ENCODE measurements around the gene IL22RA2. TPM values are rescaled to one million over a fixed set of nuclear protein-coding genes. Genes with fewer than 3 reads are reported as not detected.

The IL22RA2 gene
- total RNA-seq, 1 experiment from 2014 or later = not detected

GRCh38 chr6:137188855-137189254, 15.4 kb upstream of the IL22RA2 start:
- H3K27ac ChIP-seq (ENCODE audit: low read length) = no peak overlapping the region
- no peak overlapping the region for H3K4me3 ChIP-seq (ENCODE audit: low read depth in 2 of 2, low read length in 2 of 2)
- no peaks in the 10 kb centered on the region for H3K4me1 ChIP-seq (ENCODE audit: control insufficient read depth, insufficient read depth, low read length)
- POLR2A ChIA-PET = no interaction called here
- CTCF ChIA-PET = no interaction called here
- ATAC-seq = no peak
- no peaks in the 10 kb centered on the region for H3K36me3 ChIP-seq (ENCODE audit: control insufficient read depth, insufficient read depth, low read length)
- TF ChIP-seq POLR2AphosphoS5 (IDR thresholded peaks at IDR 0.05; ENCODE audit: low read depth, low read length) (no peak), TCF7L2 (IDR thresholded peaks at IDR 0.05; ENCODE audit: low read depth, low read length) (no peak), REST (IDR thresholded peaks at IDR 0.05; ENCODE audit: insufficient read depth in 1 of 2, low read depth in 2 of 2, low read length in 1 of 2) (no peak), CTCF (IDR thresholded peaks at IDR 0.05) (no peak), SIN3A (IDR thresholded peaks at IDR 0.05; ENCODE audit: borderline replicate concordance, insufficient read depth, low read depth, low read length) (no peak)
- intact Hi-C loops (cut with micrococcal nuclease; ENCODE audit: unreplicated experiment) (no loop called here), in situ Hi-C loops (cut with HindIII; ENCODE audit: low pct_unique_long_range_greater_than_20kb, low sequenced_read_pairs) (no loop called here)
- peaks cover 20% of the 10 kb centered on the region for H3K9me3 ChIP-seq (ENCODE audit: control insufficient read depth, insufficient read depth, low read depth, low read length)
- H3K27me3 ChIP-seq (ENCODE audit: control insufficient read depth, insufficient read depth, low read length) = no peaks in the 10 kb centered on the region
- no TSS peak for BruUV-seq (replicated peaks)
- no peak for DNase-seq (ENCODE audit: low read depth, low spot score)

- in situ Hi-C loops (cut with HindIII; ENCODE audit: low pct_unique_long_range_greater_than_20kb, low sequenced_read_pairs) (no loop called here), intact Hi-C loops (cut with micrococcal nuclease; ENCODE audit: unreplicated experiment) (no loop called here)
- H3K4me1 ChIP-seq (ENCODE audit: control insufficient read depth, insufficient read depth, low read length) = no peaks in the 10 kb centered on the region
- ATAC-seq (no peak), DNase-seq (ENCODE audit: low read depth, low spot score) (no peak)
- no peaks in the 10 kb centered on the region; the same call in 1 of the 2 replicates for H3K36me3 ChIP-seq (ENCODE audit: control insufficient read depth, insufficient read depth, low read length)
- TF ChIP-seq POLR2AphosphoS5 (IDR thresholded peaks at IDR 0.05; ENCODE audit: low read depth, low read length) (no peak), SIN3A (IDR thresholded peaks at IDR 0.05; ENCODE audit: borderline replicate concordance, insufficient read depth, low read depth, low read length) (no peak), CTCF (IDR thresholded peaks at IDR 0.05) (no peak), TCF7L2 (IDR thresholded peaks at IDR 0.05; ENCODE audit: low read depth, low read length) (no peak), REST (IDR thresholded peaks at IDR 0.05; ENCODE audit: insufficient read depth in 1 of 2, low read depth in 2 of 2, low read length in 1 of 2) (no peak)
- no peak overlapping the region for H3K27ac ChIP-seq (ENCODE audit: low read length)
- H3K4me3 ChIP-seq (ENCODE audit: low read depth in 2 of 2, low read length in 2 of 2) = no peak overlapping the region
- CTCF ChIA-PET = no interaction called here
- BruUV-seq (replicated peaks) = no TSS peak
- peaks cover 40% of the 10 kb centered on the region for H3K9me3 ChIP-seq (ENCODE audit: control insufficient read depth, insufficient read depth, low read depth, low read length)
- POLR2A ChIA-PET = no interaction called here
- H3K27me3 ChIP-seq (ENCODE audit: control insufficient read depth, insufficient read depth, low read length) = no peaks in the 10 kb centered on the region
Measured at GRCh38 chr6:137185290-137185689, 11.8 kb upstream of the IL22RA2 start.

All from Panc1 (cell line).